ENCODE results near the gene CHKA.

DNA sequence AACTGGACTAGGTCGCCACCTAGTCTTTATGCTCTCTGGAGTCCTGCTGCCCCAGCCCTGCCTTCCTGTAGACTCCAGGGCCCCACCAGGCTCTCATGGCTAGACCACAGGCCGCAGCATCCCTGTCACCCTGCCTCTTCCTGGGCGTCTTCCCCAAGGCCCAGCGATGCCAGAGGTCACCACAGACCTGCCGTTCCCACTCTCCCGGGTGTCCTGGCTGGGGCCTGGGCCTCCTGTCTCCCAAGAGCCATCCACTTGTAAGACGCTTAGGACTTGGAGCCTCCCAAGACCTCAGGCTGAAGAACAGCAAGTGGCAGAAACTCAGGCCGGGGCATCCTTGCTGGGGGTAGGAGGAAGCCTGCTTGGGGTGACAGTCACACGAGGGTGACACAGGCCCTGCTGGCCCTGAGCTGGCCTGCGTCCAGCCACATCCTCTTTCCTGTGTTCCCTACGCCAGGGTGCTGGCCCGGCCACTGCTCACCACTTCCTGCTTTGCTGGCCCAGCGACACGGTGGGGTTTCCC lies 84.4 kb downstream of the CHKA start:
- TF ChIP-seq RAD21 (IDR thresholded peaks at IDR 0.05; ENCODE audit: low read depth): no peak
- TF ChIP-seq TCF12 (IDR thresholded peaks at IDR 0.05; ENCODE audit: low read depth): no peak
- no peak for TF ChIP-seq EGR1 (IDR thresholded peaks at IDR 0.05)
- TF ChIP-seq REST (IDR thresholded peaks at IDR 0.05; ENCODE audit: low read depth): no peak
- TF ChIP-seq TAF1 (IDR thresholded peaks at IDR 0.05; ENCODE audit: low read depth): no peak
- no peak for TF ChIP-seq NFIC (IDR thresholded peaks at IDR 0.05)
- no peak for TF ChIP-seq ZBTB7A (IDR thresholded peaks at IDR 0.05; ENCODE audit: low read depth)
- TF ChIP-seq, protein P1, sequence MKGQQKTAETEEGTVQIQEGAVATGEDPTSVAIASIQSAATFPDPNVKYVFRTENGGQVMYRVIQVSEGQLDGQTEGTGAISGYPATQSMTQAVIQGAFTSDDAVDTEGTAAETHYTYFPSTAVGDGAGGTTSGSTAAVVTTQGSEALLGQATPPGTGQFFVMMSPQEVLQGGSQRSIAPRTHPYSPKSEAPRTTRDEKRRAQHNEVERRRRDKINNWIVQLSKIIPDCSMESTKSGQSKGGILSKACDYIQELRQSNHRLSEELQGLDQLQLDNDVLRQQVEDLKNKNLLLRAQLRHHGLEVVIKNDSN (IDR thresholded peaks at IDR 0.05): no peak
- TF ChIP-seq, protein P2, sequence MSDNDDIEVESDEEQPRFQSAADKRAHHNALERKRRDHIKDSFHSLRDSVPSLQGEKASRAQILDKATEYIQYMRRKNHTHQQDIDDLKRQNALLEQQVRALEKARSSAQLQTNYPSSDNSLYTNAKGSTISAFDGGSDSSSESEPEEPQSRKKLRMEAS (IDR thresholded peaks at IDR 0.05): no peak
